IMR-90 (cell line): ENCODE data around the gene NIPAL1. TPM values are rescaled to one million over a fixed set of nuclear protein-coding genes. Genes with fewer than 3 reads are reported as not detected.

ENCODE experiments used
- ATAC-seq: fragments of 200-7000 bp; cut with Tn5 transposase; 2 replicates; pipeline ENCODE4 v1.9.1; 2020; ENCODE audit warnings: low read depth, mild to moderate bottlenecking, moderate library complexity
- BruUV-seq: library from RNA; stranded (reverse); fragments of 400-500 nt; replicated peaks from 2 replicates; lab custom pipeline; 2021; lab: Mats Ljungman, UMichigan
- CTCF ChIA-PET: fragments of 300-600 bp; formaldehyde crosslinking; extraction: SDS; loops from one replicate; lab custom pipeline; 2021; ENCODE audit warnings: antibody characterized with exemption; lab: Yijun Ruan, JAX
- POLR2A ChIA-PET: fragments of 300-600 bp; sonication (Branson Sonifier 250); formaldehyde crosslinking; loops from one replicate; lab custom pipeline; 2022; ENCODE audit warnings: antibody characterized with exemption; ENCODE audit not compliant: unreplicated experiment; lab: Charles Lee
- DNase-seq: peaks from one replicate; pipeline ENCODE4 v3.0.0; 2013
- H2AFZ ChIP-seq: replicated peaks from 2 replicates; pipeline ENCODE3; 2013; ENCODE audit warnings: low read length, mild to moderate bottlenecking; ENCODE audit not compliant: poor library complexity
- H2AK5ac ChIP-seq: 2 replicates; pipeline ENCODE4 v1.6.1; 2013; ENCODE audit warnings: low read depth, low read length, inconsistent platforms
- H2AK9ac ChIP-seq: replicated peaks from 2 replicates; pipeline ENCODE3; 2013; ENCODE audit warnings: mild to moderate bottlenecking, low read depth, low read length, moderate library complexity; ENCODE audit not compliant: poor library complexity
- H2BK120ac ChIP-seq: 2 replicates; pipeline ENCODE4 v1.6.1; 2013; ENCODE audit warnings: low read depth, low read length, inconsistent platforms
- H2BK15ac ChIP-seq: 3 replicates; pipeline ENCODE4 v1.6.1; 2013; ENCODE audit warnings: low read depth, low read length, inconsistent platforms
- H2BK20ac ChIP-seq: 2 replicates; pipeline ENCODE4 v1.6.1; 2013; ENCODE audit warnings: low read depth, mild to moderate bottlenecking, inconsistent platforms, low read length, moderate library complexity
- H2BK5ac ChIP-seq: 2 replicates; pipeline ENCODE4 v1.6.1; 2013; ENCODE audit warnings: mild to moderate bottlenecking, low read depth, low read length, inconsistent platforms; ENCODE audit not compliant: poor library complexity, severe bottlenecking
- H3K14ac ChIP-seq: replicated peaks from 2 replicates; pipeline ENCODE4 v1.6.1; 2013; ENCODE audit warnings: low read depth, low read length, inconsistent platforms
- H3K18ac ChIP-seq: 2 replicates; pipeline ENCODE4 v1.6.1; 2013; ENCODE audit warnings: low read depth, low read length, control low read depth
- H3K23ac ChIP-seq: 2 replicates; pipeline ENCODE4 v1.6.1; 2013; ENCODE audit warnings: low read depth, low read length, inconsistent platforms
- H3K27ac ChIP-seq: 2 replicates; pipeline ENCODE4 v1.5.1; 2013; ENCODE audit warnings: mild to moderate bottlenecking, control low read depth, low read length; ENCODE audit not compliant: insufficient read depth
- H3K27me3 ChIP-seq: 2 replicates; pipeline ENCODE4 v1.6.1; 2013; ENCODE audit warnings: low read length; ENCODE audit not compliant: control insufficient read depth, insufficient read depth
- H3K36me3 ChIP-seq: 2 replicates; pipeline ENCODE4 v1.6.1; 2013; ENCODE audit warnings: low read length, mixed read lengths; ENCODE audit not compliant: control insufficient read depth, insufficient read depth
- H3K4ac ChIP-seq: 2 replicates; pipeline ENCODE4 v1.6.1; 2013; ENCODE audit warnings: low read depth, low read length, inconsistent platforms
- H3K4me1 ChIP-seq: 2 replicates; pipeline ENCODE4 v1.6.1; 2013; ENCODE audit warnings: low read length, mixed read lengths; ENCODE audit not compliant: control insufficient read depth, insufficient read depth
- H3K4me2 ChIP-seq: 2 replicates; pipeline ENCODE4 v1.6.1; 2013; ENCODE audit warnings: low read depth, mild to moderate bottlenecking, control low read depth, low read length, moderate library complexity
- H3K4me3 ChIP-seq: 2 replicates; pipeline ENCODE4 v1.5.1; 2013; ENCODE audit warnings: low read depth, mild to moderate bottlenecking, control low read depth, low read length, moderate library complexity; ENCODE audit not compliant: insufficient read depth
- H3K56ac ChIP-seq: 2 replicates; pipeline ENCODE4 v1.6.1; 2013; ENCODE audit warnings: low read length, inconsistent platforms; ENCODE audit not compliant: insufficient read depth; ENCODE audit errors: extremely low read depth
- H3K79me1 ChIP-seq, 2 experiments: 2 replicates each; pipeline ENCODE4 v1.6.1; 2013; ENCODE audit warnings: low read length in 2 of 2, inconsistent platforms in 1 of 2, low read depth in 1 of 2
- H3K9ac ChIP-seq: 2 replicates; pipeline ENCODE4 v1.6.1; 2013; ENCODE audit warnings: low read depth, low read length, control low read depth
- H3K9me1 ChIP-seq: 2 replicates; pipeline ENCODE4 v1.6.1; 2013; ENCODE audit warnings: low read length, inconsistent platforms; ENCODE audit not compliant: insufficient read depth
- H3K9me3 ChIP-seq: 2 replicates; pipeline ENCODE4 v1.6.1; 2013; ENCODE audit warnings: low read length; ENCODE audit not compliant: control insufficient read depth, insufficient read depth
- H4K20me1 ChIP-seq: 2 replicates; pipeline ENCODE4 v1.6.1; 2013; ENCODE audit warnings: low read length, inconsistent platforms; ENCODE audit not compliant: insufficient read depth
- H4K5ac ChIP-seq: 2 replicates; pipeline ENCODE4 v1.6.1; 2013; ENCODE audit warnings: mild to moderate bottlenecking, low read depth, low read length, control low read depth
- H4K8ac ChIP-seq, 2 experiments: 2 replicates each; pipeline ENCODE4 v1.6.1; 2013; ENCODE audit warnings: low read depth in 2 of 2, low read length in 2 of 2, control low read depth in 1 of 2, inconsistent platforms in 1 of 2
- H4K91ac ChIP-seq: 2 replicates; pipeline ENCODE4 v1.6.1; 2013; ENCODE audit warnings: low read depth, low read length, inconsistent platforms; ENCODE audit not compliant: insufficient read depth
- BHLHE40 ChIP-seq: fragments of 150-350 bp; IDR thresholded peaks from 2 replicates; pipeline ENCODE4 v1.6.1; 2016; ENCODE audit warnings: mild to moderate bottlenecking, low read depth, low read length
- CEBPB ChIP-seq: IDR thresholded peaks from 2 replicates; pipeline ENCODE4 v1.6.1; 2012; ENCODE audit warnings: low read depth, low read length, improper control_type of control experiment
- CHD1 ChIP-seq: IDR thresholded peaks from 2 replicates; pipeline ENCODE4 v1.6.1; 2012; ENCODE audit warnings: low read depth, low read length, improper control_type of control experiment
- FOS ChIP-seq: fragments of 150-350 bp; IDR thresholded peaks from 2 replicates; pipeline ENCODE4 v1.6.1; 2016; ENCODE audit warnings: low read depth, low read length
- MAFK ChIP-seq: IDR thresholded peaks from 2 replicates; pipeline ENCODE4 v1.6.1; 2012; ENCODE audit warnings: low read depth, low read length, improper control_type of control experiment
- MAZ ChIP-seq: IDR thresholded peaks from 2 replicates; pipeline ENCODE4 v1.6.1; 2012; ENCODE audit warnings: low read depth, mild to moderate bottlenecking, low read length, improper control_type of control experiment, moderate library complexity, borderline replicate concordance
- MXI1 ChIP-seq: IDR thresholded peaks from 2 replicates; pipeline ENCODE4 v1.6.1; 2012; ENCODE audit warnings: low read depth, mild to moderate bottlenecking, low read length, moderate library complexity, borderline replicate concordance
- NFE2L2 ChIP-seq: fragments of 150-350 bp; IDR thresholded peaks from 2 replicates; pipeline ENCODE4 v1.6.1; 2016; ENCODE audit warnings: low read depth, mild to moderate bottlenecking, low read length
- POLR2A ChIP-seq: IDR thresholded peaks from 2 replicates; pipeline ENCODE4 v1.6.1; 2012; ENCODE audit warnings: mild to moderate bottlenecking, low read depth, low read length
- RAD21 ChIP-seq: IDR thresholded peaks from 2 replicates; pipeline ENCODE4 v1.6.1; 2012; ENCODE audit warnings: low read length, improper control_type of control experiment
- RCOR1 ChIP-seq: IDR thresholded peaks from 2 replicates; pipeline ENCODE4 v1.6.1; 2012; ENCODE audit warnings: mild to moderate bottlenecking, low read length, improper control_type of control experiment; ENCODE audit not compliant: insufficient replicate concordance
- dilution Hi-C: fragments of 300-500 bp; cut with HindIII; formaldehyde crosslinking; loops from one replicate; pipeline ENCODE4 v1.14.3; 2018; ENCODE audit warnings: low sequenced_read_pairs; ENCODE audit not compliant: unreplicated experiment
- in situ Hi-C: fragments of 300-500 bp; cut with MboI; formaldehyde crosslinking; loops from 3 replicates; pipeline ENCODE4 v1.14.3; 2019; ENCODE audit warnings: low sequenced_read_pairs, inconsistent platforms, mixed read lengths
- intact Hi-C: fragments of 100-400 bp; cut with micrococcal nuclease; formaldehyde crosslinking; loops from 2 replicates; pipeline ENCODE4 v1.10.0; 2022
- polyA plus RNA-seq, 3 experiments: library from polyadenylated mRNA; depleted of rRNA; stranded (reverse); fragments of >200 nt; gene quantifications; 2 replicates each; pipeline ENCODE4 v1.2.3, GENCODE V29; 2012; ENCODE audit warnings: low replicate concordance in 1 of 3
- total RNA-seq: library from RNA; depleted of rRNA; stranded (reverse); fragments of >200 nt; gene quantifications from 2 replicates; pipeline ENCODE4 v1.2.3, GENCODE V29; 2012
- TF ChIP-seq, protein P1 (sequence below): fragments of 150-350 bp; IDR thresholded peaks from 2 replicates; pipeline ENCODE4 v1.6.1; 2017; ENCODE audit warnings: mild to moderate bottlenecking, antibody characterized with exemption, low read length, low read depth
- TF ChIP-seq, protein P2 (sequence below): fragments of 150-350 bp; IDR thresholded peaks from 2 replicates; pipeline ENCODE4 v1.6.1; 2016; ENCODE audit warnings: low read depth, mild to moderate bottlenecking, low read length, moderate library complexity, borderline replicate concordance

Gene NIPAL1
- total and polyA plus RNA-seq, 2 of the 4 experiments (the other 2 are of a cell fraction): 0.89 to 1.1 TPM

DNA sequence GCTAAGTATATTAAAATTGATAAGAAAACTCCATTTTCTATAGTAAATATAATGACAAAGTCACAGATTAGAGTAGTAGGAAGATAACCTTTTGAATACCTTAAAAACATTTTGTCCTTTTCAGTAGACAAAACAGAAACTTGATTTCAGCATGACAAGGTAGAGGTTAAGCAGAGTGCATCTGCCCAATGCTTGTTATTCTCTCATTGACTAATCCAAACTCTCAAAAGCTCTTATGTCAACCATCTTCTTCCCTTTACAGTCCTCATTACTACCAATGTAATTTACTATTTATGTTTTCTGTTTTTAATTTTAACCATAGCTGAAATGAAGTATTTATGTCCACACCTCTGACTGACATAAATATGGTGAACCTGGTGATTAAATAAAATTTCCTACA is 11.1 kb downstream of the NIPAL1 start:
- Histone ChIP-seq H3K18ac (no peak overlapping the region), H4K20me1 (no peaks in the 10 kb centered on the region), H3K4ac (no peak overlapping the region), H3K27ac (no peak overlapping the region), H2BK20ac (no peak overlapping the region), H2AK5ac (no peak overlapping the region), H3K9me1 (no peaks in the 10 kb centered on the region), H3K4me1 (no peaks in the 10 kb centered on the region), H3K56ac (no peak overlapping the region), H3K27me3 (no peaks in the 10 kb centered on the region), H3K9ac (no peak overlapping the region), H3K23ac (no peak overlapping the region), H3K79me1 (no peaks in the 10 kb centered on the region), H2AK9ac (no peak overlapping the region), H2BK120ac (no peak overlapping the region), H3K36me3 (no peaks in the 10 kb centered on the region), H3K4me2 (no peak overlapping the region), H3K14ac (no peak overlapping the region), H4K5ac (no peak overlapping the region), H3K9me3 (no peaks in the 10 kb centered on the region), H2BK5ac (no peak overlapping the region), H4K8ac (no peak overlapping the region), H3K4me3 (no peak overlapping the region), H4K91ac (no peak overlapping the region), H2BK15ac (no peak overlapping the region), H2AFZ (no peak overlapping the region)
- in situ Hi-C loops (no loop called here), intact Hi-C loops (no loop called here), dilution Hi-C loops (no loop called here)
- TF ChIP-seq FOS (no peak), CHD1 (no peak), POLR2A (no peak), MAZ (no peak), MAFK (no peak), BHLHE40 (no peak), CEBPB (no peak), MXI1 (no peak), NFE2L2 (no peak), RAD21 (no peak), RCOR1 (no peak)
- TF ChIP-seq, protein P1, sequence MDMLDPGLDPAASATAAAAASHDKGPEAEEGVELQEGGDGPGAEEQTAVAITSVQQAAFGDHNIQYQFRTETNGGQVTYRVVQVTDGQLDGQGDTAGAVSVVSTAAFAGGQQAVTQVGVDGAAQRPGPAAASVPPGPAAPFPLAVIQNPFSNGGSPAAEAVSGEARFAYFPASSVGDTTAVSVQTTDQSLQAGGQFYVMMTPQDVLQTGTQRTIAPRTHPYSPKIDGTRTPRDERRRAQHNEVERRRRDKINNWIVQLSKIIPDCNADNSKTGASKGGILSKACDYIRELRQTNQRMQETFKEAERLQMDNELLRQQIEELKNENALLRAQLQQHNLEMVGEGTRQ: no peak
- TF ChIP-seq, protein P2, sequence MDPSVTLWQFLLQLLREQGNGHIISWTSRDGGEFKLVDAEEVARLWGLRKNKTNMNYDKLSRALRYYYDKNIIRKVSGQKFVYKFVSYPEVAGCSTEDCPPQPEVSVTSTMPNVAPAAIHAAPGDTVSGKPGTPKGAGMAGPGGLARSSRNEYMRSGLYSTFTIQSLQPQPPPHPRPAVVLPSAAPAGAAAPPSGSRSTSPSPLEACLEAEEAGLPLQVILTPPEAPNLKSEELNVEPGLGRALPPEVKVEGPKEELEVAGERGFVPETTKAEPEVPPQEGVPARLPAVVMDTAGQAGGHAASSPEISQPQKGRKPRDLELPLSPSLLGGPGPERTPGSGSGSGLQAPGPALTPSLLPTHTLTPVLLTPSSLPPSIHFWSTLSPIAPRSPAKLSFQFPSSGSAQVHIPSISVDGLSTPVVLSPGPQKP: no peak
- DNase-seq: no peak
- ChIA-PET POLR2A (no interaction called here), CTCF (no interaction called here)
- no TSS peak for BruUV-seq
- ATAC-seq: no peak
